Fibroblast of pulmonary artery (primary cell): ENCODE measurements around the gene HSD3B1.

Experiments used
- DNase-seq: peaks from one replicate; pipeline ENCODE4 v3.0.0-alpha.2; 2010; ENCODE audit warnings: low read depth
- H3K4me3 ChIP-seq: replicated peaks from 2 replicates; pipeline ENCODE4 v1.5.1; 2011; ENCODE audit warnings: low read depth, mild to moderate bottlenecking, control low read depth, low read length, moderate library complexity
- CTCF ChIP-seq: IDR thresholded peaks from 2 replicates; pipeline ENCODE4 v1.5.1; 2011; ENCODE audit warnings: mild to moderate bottlenecking, control low read depth, low read length, inconsistent platforms; ENCODE audit errors: missing control alignments

Gene HSD3B1

DNA sequence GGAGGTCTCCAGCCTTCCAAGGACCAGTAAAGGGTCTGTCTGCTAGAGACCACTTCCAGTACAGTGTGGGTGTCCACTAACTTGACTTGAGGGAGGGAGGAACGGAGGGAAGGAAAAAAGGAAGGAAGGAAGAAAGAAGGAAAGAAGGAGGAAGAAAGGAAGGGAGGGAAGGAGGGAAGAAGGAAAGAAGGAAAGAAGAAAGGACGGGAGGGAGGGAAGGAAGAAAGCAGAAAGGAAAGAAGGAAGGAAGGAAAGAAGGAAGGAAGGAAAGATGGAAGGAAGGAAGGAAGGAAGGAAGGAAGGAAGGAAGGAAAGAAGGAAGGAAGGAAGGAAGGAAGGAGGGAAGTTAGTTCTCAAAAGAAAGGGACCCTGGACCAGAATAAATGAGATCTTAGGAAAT, 26.8 kb upstream of the HSD3B1 start:
- no peak for DNase-seq
- no peak for TF ChIP-seq CTCF
- no peak overlapping the region for H3K4me3 ChIP-seq

- no peak for DNase-seq
- no peak overlapping the region for H3K4me3 ChIP-seq
- TF ChIP-seq CTCF, result no peak
Observed at GRCh38 chr1:119481951-119482350, 25.1 kb upstream of the HSD3B1 start.

GRCh38 chr1:119482517-119483425, 24.2 kb upstream of the HSD3B1 start:
- no peak for DNase-seq
- no peak overlapping the region for H3K4me3 ChIP-seq
- TF ChIP-seq CTCF, result no peak

GRCh38 chr1:119483441-119484200, 23.4 kb upstream of the HSD3B1 start:
- H3K4me3 ChIP-seq, result no peak overlapping the region
- DNase-seq, result no peak
- TF ChIP-seq CTCF, result no peak

- no peak for DNase-seq
- TF ChIP-seq CTCF, result no peak
- no peak overlapping the region for H3K4me3 ChIP-seq
Observed at GRCh38 chr1:119485201-119485600, 21.8 kb upstream of the HSD3B1 start.

- no peak for DNase-seq
- no peak overlapping the region for H3K4me3 ChIP-seq
- no peak for TF ChIP-seq CTCF
Observed at GRCh38 chr1:119488216-119488615, 18.8 kb upstream of the HSD3B1 start.
